ENCODE data around the gene WASF3.

GRCh38 chr13:26590951-26591350 lies 33.5 kb downstream of the WASF3 start:
- TF ChIP-seq CTCF (IDR thresholded peaks at IDR 0.05): no peak
- TF ChIP-seq POLR2A (IDR thresholded peaks at IDR 0.05): no peak
